HG02884 (cell line): ENCODE results near the gene RAB3C.
A peak's percentile ranks its signal among the peaks of the same experiment; 100 is the strongest.
"Not testable (repeated sequence)": the region's sequence is repeated elsewhere in the genome, so short reads cannot be mapped to it uniquely, and the experiment has no call there.

Experiments
- ATAC-seq: cut with Tn5 transposase; IDR thresholded peaks from one replicate; pipeline ENCODE4 v1.9.1; 2021; ENCODE audit warnings: mild to moderate bottlenecking, moderate library complexity; ENCODE audit not compliant: unreplicated experiment

The RAB3C gene, protein sequence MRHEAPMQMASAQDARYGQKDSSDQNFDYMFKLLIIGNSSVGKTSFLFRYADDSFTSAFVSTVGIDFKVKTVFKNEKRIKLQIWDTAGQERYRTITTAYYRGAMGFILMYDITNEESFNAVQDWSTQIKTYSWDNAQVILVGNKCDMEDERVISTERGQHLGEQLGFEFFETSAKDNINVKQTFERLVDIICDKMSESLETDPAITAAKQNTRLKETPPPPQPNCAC

GRCh38 chr5:58582803-58583491, at the start of gene RAB3C:
RAB3C (plus strand) TSS chr5:58583075; CDS start chr5:58583209, 134 bp downstream.
- peak; percentile 100 for ATAC-seq

DNA sequence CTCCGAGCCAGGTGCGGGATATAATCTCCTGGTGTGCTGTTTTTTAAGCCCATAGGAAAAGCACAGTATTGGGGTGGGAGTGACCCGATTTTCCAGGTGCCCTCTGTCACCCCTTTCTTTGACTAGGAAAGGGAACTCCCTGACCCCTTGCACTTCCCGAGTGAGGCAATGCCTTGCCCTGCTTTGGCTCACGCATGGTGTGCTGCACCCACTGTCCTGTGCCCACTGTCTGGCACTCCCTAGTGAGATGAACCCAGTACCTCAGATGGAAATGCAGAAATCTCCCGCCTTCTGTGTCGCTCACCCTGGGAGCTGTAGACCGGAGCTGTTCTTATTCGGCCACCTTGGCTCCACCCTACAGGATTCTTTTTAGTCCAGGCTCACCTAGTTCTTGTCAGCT, 40.9 kb upstream of the RAB3C start:
- not testable (repeated sequence) for ATAC-seq

DNA sequence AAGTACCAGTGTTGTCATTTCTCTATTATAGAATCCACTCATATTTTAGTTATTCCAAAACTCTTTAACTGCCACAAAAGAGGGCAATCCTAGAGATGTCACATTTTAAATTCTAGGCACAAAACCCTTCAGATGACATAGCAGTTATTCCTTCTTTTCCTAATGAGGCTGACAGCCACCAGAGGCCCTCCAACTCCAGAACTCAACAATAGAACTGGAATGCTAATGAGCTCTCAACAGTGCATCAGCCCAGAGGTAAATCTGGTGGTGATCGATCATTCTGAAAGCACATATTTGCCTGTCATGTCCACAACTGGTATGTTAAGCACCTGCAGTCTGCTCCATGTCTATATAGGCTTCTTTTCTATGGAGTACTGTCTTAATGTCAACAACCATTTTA, 40.2 kb upstream of the RAB3C start:
- ATAC-seq, result no peak

- ATAC-seq, result no peak
Observed at GRCh38 chr5:58543723-58544122, 39.2 kb upstream of the RAB3C start.

- ATAC-seq, result no peak
Observed at GRCh38 chr5:58544195-58544594, 38.7 kb upstream of the RAB3C start.

DNA sequence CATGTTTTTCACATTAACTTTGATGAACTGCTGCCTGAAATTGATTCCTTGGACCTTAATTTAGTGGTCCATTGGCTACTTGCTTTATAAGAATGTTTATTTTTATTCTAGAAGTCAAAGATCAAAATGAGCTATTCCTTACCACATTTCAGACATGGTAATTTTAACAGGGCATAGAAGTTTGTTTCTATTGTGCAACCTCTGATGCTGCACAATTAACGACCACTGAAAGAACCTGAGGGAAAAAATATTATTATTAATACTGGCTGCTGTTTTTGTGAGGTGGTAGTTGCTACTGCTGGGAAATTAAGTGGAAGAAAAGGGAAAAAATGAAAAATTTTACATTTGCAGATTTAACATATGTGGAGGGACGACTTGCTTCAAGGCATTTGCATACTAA, 37.9 kb upstream of the RAB3C start:
- ATAC-seq, result no peak

- ATAC-seq, result no peak
Observed at GRCh38 chr5:58545912-58546311, 37.0 kb upstream of the RAB3C start.

- no peak for ATAC-seq
Observed at GRCh38 chr5:58548068-58548467, 34.8 kb upstream of the RAB3C start.

DNA sequence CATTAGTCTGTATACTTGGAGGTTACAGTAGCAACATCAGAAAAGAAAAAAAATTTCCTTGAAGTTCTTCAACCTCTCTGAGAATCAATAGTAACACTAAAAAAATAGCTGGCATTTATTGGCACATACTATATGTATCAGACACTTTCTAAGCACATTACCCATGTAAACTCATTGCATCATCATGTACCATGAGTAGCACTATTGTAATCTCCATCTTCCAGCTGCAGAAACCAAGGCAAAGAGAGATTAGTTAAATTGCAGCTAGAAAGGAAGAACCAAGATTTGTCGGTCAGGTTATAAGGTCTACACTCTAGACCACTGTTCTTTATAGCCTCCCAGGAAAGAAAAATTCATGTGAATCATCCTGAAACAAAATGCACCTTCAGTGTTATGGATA, 31.4 kb upstream of the RAB3C start:
- ATAC-seq, result no peak

DNA sequence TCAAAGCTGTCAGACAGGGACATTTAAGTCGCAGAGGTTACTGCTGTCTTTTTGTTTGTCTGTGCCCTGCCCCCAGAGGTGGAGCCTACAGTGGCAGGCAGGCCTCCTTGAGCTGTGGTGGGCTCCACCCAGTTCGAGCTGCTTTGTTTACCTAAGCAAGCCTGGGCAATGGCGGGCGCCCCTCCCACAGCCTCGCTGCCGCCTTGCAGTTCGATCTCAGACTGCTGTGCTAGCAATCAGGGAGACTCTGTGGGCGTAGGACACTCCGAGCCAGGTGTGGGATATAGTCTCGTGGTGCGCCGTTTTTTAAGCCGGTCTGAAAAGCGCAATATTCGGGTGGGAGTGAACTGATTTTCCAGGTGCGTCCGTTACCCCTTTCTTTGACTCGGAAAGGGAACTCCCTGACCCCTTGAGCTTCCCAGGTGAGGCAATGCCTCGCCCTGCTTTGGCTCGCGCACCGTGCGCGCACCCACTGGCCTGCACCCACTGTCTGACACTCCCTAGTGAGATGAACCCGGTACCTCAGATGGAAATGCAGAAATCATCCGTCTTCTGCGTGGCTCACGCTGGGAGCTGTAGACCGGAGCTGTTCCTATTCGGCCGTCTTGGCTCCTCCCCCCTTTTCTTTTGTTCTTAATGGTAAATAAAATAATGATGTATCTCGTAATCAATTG, 25.1 kb upstream of the RAB3C start:
- ATAC-seq, result not testable (repeated sequence)

DNA sequence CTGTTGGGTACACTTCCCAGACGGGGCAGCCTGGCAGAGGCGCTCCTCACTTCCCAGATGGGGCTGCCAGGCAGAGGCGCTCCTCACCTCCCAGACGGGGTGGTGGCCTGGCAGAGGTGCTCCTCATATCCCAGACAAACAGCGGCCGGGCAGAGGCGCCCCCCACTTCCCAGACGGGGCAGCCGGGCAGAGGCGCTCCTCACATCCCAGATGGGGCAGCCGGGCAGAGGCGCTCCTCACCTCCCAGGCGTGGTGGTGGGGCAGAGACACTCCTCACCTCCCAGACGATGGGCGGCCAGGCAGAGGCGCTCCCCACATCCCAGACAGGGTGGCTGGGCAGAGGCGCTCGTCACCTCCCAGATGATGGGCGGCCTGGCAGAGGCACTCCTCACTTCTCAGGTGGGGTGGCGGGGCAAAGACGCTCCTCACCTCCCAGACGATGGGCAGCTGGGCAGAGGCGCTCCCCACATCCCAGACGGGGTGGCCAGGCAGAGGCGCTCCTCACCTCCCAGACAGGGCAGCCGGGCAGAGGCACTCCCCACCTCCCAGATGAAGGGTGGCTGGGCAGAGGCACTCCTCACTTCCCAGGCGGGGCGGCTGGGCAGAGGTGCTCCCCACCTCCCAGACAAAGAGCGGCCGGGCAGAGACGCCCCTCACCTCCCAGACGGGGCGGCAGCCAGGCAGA, 19.7 kb upstream of the RAB3C start:
- ATAC-seq, result not testable (repeated sequence)

DNA sequence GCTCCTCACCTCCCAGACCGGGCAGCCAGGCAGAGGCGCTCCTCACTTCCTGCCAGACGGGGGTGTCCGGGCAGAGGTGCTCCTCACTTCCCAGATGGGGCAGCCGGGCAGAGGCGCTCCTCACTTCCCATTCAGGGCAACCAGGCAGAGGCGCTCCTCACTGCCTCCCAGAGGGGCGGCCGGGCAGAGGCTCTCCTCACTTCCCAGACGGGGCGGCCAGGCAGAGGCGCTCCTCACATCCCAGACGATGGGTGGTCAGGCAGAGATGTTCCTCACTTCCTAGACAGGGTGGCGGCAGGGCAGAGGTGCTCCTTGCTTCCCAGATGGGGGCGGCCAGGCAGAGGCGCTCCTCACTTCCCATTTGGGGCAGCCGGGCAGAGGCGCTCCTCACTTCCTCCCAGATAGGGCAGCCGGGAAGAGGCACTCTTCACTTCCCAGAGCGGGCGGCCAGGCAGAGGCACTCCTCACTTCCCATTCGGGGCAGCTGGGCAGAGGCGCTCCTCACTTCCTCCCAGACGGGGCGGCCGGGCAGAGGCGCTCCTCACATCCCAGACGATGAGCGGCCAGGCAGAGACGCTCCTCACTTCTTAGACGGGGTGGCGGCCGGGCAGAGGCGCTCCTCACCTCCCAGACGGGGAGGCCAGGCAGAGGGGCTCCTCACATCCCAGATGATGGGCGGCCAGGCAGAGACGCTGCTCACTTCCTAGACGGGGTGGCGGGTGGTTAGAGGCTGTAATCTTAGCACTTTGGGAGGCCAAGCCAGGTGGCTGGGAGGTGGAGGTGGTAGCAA, 18.6 kb upstream of the RAB3C start:
- not testable (repeated sequence) for ATAC-seq

DNA sequence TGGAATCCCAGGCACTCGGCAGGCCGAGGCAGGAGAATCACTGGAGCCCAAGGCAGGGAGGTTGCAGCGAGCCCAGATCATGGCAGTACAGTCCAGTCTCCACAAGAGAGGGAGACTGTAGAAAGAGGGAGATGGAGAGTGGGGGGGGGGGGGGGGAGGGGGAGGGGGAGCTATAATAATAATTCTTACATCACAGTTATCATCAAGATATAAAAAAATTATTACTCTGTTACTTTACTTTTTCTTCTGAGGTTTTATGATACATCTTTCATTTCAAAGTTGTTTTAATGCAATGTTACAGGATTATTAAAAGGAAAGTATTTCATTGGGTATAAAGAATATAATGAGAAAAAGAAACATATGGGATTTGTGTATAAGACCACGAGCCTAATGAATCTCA, 17.8 kb upstream of the RAB3C start:
- ATAC-seq, result no peak

- ATAC-seq, result no peak
Observed at GRCh38 chr5:58571501-58571900, 11.4 kb upstream of the RAB3C start.

- ATAC-seq, result not testable (repeated sequence)
Observed at GRCh38 chr5:58572973-58573372, 9.9 kb upstream of the RAB3C start.

DNA sequence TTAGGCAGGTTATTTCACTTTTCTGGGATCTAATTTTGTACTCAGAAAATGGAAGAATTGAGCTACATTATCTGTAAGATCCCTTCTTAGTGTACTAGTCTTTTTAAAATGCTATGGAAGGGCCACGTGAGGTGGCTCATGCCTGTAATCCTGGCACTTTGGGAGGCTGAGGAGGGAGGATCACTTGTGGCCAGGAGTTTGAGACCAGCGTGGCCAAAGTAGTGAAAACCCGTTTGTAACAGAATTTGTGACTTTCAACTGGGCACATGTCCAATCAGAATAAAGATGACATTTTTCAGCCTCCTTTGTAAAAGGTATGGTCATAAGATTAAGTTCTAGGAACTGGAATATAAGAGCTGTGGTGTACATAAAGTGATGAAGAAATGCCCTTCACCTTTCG, 3.1 kb upstream of the RAB3C start:
- no peak for ATAC-seq

DNA sequence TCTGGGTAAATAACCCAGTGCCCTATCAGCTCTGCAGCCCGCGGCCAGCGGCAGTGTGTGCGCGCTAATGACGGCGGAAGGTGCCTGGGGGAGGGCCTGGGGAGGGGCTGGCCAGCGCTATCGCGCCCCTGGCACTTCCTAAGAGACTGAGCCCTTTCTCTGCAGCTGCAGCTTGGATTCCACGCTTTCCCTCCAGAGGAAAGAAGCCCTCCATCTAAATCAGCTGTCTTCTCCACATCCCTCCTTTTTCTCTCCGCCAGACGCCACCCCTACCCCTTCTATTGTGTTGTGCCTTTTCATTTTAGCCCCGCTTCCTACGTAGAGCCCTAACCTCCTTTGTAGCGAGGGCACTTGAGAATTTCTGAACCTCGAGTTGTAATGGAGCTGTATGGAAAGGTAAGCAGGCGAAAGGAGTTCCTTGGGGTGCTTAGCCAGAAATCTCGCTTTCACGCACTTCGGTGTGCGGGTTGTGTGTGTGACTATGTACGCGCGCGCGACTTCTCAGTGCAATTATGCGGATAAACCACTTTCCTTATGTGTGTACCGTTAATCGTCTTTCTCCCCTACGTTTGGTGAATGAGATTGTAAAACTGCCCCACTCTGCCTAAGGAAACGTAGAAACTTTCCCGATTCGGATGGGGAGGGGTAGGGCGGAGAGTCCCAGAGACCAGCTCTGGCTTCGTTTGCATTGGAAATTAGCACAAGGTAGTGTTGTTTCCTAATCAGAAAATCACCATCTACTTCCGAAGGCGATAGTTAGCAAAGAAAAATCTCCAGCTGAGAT, 664 bp upstream of the RAB3C start:
- ATAC-seq, result peak; percentile 20

DNA sequence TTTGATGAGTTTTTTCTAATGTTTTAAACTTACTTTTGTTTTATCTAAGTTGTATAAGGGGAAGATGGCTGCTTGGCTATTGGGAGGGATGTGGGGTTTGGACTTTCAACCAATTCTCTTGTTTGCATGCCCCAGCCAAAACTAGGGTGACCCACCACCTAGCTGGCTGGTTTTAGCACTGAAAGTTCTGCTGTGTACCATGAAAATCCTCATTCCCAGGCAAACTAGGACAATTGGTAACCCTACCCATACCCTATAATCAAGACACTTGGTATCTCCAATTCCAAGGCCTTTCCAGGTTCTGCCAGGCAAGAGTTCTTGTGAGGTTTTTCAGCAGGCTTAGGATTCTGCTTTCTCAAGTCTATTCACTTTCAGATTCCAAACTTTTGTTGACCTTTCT, 13.1 kb downstream of the RAB3C start:
- ATAC-seq, result no peak

- no peak for ATAC-seq
Observed at GRCh38 chr5:58598440-58598839, 15.6 kb downstream of the RAB3C start.

- ATAC-seq, result no peak
Observed at GRCh38 chr5:58599217-58599616, 16.3 kb downstream of the RAB3C start.
